ENCODE measurements around the gene HEXIM1.
"Not testable (repeated sequence)": the region's sequence is repeated elsewhere in the genome, so short reads cannot be mapped to it uniquely, and the experiment has no call there.

Gene HEXIM1

DNA sequence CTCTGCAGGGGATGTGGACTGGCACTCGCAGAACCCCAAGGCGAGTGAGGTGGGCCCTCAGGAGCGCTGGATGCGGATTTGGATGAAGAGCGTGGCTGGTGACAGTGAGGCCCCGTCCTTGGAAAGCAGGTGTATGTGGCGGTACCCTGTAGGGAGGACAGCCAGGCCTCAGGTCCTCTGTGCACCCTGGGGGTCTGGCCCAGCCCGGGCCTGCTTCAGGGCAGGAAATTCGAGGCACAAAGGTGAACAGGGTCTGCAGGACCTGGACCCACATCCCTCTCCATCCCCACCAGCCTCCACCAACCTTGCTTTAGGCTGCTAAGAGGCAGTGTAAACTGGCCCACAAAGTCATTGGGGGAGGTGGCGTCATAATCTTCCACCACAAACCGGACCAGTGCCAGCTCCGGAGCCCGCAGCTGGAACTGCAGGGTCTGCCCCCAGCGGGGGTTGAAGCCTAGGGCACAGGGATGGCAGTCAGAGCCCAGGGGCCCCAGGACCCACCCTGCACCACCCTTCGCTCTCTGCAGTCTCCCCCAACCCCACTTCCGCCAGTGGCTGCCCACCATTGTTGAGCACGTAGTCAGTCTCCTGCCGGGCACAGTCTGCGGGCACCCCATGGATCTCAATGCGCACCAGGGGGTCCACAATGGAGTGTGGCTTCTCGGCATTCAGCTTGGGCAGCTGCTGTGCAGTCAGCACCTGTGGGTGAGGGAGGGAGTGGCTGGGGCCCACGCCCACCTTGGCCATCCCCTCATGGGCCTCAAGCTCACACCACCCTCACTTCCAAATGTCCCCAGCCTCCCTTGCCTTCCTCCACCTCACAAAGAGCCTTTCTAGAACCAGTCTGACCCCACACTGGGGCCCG, 35.5 kb upstream of the HEXIM1 start:
- FAIRE-seq: no peak
- no peak for DNase-seq (ENCODE audit: insufficient read length, low spot score)

GRCh38 chr17:45113424-45113754, 34.9 kb upstream of the HEXIM1 start:
- no peak for FAIRE-seq
- DNase-seq (ENCODE audit: insufficient read length, low spot score): no peak

DNA sequence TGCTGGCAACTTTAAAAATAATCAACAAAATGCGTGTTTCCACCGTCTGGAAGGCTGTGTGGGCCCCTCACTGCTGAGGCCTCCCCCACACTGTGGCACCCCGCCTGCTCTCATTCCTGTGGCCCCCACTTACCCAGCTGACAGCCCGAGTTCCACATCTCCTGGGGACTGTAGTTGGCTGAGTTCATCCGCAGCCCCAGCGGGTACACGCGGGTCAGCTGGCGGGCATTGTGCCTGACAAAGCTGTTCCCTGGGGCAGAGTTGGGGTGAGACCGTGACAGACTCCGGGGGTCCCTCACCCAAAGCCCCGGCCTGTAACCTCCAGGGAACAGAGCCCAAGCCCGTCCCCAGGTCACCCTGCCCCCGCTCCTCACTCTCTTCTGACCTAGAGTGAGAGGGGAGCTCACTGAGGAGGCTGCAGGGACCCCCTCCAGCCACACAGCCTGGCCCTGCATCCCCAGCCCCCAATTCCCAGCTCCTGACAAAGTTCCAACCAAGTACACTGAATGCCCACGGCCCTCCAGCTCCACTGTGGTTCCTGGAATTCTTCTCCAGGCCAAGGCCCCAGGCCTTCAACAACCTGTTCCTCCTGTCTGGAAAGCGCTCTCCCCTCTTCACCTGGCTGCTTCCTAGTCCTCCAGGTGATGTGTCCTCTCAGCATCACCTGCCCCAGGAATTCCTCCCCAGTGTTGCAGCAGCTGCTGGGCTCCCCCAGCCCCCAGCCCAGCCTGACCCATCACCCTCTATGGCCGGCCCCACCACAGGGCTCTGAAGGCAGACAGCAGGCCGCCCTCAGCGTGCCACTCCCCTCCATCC, 34.0 kb upstream of the HEXIM1 start:
- FAIRE-seq: no peak
- no peak for DNase-seq (ENCODE audit: insufficient read length, low spot score)

- FAIRE-seq: no peak
- DNase-seq (ENCODE audit: insufficient read length, low spot score): no peak
These were observed 33.2 kb upstream of the HEXIM1 start for GRCh38 chr17:45115015-45115625.

DNA sequence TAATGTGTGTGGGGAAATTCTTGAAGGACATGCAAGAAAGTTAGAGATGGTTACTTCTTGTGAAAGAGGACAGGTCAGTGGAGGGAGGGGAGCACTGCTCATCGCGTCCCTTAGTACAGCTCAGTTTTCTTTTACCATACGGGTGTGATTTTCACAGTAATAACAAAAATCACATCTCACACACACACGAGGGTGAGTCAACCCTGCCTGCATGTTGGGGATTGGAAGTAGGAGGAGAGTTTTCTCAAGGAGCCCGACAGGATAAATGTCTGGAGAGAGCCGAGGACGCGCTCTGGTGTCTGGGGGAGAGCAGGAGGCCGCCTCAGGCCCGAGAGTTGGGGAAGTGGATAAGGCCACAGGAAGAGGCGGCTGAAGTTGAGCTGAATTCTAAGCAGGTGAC, 32.4 kb upstream of the HEXIM1 start:
- DNase-seq (ENCODE audit: insufficient read length, low spot score): no peak
- FAIRE-seq: no peak

DNA sequence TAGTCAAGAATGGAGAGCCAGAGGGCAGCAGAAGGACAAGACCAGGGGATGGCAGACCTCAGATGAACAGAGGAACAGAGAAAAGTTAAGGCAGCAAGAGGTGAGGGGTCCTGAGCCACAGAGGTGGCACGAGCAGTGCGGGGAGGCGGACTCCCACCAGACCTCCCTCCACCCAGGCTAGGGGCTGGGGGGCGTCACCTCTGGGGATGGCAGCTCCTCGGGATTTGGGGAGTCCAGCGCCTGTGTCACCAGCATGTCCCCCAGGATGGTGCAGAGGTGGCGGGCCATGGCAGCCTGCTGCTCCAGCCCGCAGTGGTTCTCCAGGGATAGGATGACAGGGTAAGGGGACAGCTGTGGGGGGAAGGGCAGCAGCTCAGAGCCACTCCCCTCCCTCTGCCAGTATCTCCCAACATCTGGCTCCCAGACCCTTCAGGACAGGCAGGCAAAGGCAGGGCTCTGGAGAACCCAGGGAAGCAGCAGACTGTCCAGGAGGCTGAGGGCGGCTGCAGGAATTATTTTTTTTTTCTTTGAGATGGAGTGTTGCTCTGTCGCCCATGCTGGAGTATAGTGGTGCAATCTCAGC, 31.8 kb upstream of the HEXIM1 start:
- DNase-seq (ENCODE audit: insufficient read length, low spot score) (no peak), FAIRE-seq (no peak)

DNA sequence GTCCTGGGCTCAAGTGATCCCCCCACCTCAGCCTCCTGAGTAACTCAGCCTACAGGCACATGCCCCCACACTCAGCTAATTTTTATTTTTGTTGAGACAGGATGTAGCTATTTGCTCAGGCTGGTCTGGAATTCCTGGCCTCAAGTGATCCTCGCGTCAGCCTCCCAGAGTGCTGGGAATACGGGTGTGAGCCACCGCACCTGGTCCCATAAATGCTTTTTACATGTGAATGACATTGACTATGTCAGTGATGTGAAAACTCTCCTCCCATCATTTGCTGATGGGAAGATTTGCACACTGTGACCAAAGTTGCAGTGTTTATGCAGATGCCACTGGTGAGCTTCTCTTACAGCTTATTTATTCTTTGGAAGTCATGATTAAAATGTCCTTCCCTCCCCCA, 30.9 kb upstream of the HEXIM1 start:
- DNase-seq (ENCODE audit: insufficient read length, low spot score): no peak

DNA sequence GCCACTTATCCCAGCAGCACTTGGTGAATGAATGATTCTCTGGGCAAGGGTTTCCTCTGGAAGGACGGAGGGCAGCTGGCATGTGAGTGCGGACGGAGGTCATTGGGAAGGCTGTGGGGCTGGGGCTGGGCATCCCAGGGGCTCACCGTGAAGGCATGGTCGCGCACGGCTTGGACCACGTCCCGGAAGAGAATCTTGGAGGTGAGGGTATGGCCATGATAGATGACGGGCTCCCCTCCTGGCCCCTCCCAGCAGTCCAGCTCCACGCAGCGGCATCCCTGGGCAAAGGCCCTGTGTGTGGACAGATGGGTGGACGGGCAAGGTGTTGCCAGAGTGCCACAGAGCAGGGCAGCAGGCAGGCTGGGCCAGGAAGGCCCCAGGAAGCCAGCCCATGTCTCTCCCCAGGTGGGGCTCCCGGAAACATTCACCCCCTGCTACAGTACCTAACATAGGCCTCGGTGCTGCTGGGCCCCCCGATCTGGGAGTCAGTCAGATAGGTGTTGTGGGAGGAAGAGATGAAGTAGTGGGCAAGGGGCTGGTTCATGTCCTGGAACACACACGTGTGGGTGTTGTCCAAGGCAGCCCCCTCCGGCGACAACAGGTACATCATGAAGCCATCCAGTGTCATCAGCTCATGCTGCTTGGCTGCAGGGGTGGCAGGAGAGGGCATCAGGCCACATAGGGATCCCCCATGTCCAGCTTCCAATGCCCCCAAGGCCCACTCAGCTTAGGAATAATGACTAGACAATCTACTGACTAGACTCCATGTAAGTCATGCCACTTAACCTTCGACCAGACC, 30.2 kb upstream of the HEXIM1 start:
- FAIRE-seq: no peak
- no peak for DNase-seq (ENCODE audit: insufficient read length, low spot score)

More for the DNA sequence above, 30.9 kb upstream of the HEXIM1 start:
- no peak for FAIRE-seq

DNA sequence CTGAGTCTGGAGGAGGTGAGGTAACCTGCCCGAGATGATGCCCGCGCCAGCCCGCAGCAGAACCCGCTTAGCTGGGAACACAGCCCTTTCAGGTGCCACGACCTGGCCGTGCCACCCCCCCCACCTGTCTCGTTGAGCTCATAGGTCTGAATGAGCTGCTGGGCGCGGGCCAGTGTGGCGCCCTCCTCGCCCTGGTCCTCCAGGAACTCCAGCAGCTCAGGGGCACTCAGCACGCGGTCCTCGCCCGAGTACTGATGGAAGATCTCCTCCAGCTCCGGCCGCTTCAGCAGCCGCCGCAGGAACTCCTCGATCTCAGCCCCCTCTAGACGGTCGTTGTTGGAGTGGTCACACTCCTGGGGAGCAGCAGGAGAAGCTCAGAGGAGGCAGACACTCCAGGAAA, 29.6 kb upstream of the HEXIM1 start:
- no peak for DNase-seq (ENCODE audit: insufficient read length, low spot score)
- no peak for FAIRE-seq

GRCh38 chr17:45119964-45120363, 28.3 kb upstream of the HEXIM1 start:
- DNase-seq (ENCODE audit: insufficient read length, low spot score): no peak
- FAIRE-seq: no peak

DNA sequence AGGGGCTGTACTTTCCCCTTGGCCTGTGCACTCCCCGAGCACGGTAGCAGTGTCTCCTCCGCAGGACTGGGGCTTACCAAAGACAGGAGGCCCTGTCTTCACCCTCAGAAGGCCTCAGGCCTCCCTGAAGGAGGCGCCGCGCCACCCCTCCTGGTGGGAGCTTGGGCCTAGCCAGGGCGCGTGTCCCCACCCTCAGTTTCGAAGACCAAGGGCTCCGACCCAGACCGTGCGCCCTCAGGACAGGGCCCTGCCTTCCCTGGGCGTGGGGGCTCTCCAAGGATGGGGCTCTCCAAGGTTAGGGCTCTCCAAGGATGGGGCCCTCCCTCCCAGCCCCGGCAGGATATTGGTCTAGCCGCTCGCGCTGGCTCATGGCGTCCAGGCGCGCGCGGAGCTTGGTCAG, 27.7 kb upstream of the HEXIM1 start:
- FAIRE-seq: no peak
- DNase-seq (ENCODE audit: insufficient read length, low spot score): no peak

DNA sequence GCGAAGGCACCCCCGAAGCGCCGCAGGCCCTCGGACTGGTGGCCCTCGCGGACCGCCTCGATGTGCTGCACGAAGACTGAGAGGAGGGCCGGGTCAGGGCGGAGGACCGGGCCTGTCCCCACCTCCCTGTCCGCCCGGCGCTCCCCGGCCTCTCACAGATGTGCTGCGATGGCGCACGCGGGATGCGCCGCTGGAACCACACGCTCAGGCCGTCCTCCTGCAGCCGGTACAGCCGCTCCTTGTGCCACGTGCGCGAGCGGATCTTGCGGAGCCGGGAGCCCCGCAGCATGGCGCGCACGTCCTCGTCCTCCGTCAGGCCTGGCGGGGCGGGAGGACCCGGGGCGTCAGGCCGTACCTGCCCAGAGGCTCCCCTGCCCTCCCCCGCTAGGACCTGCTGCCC, 27.2 kb upstream of the HEXIM1 start:
- no peak for FAIRE-seq
- no peak for DNase-seq (ENCODE audit: insufficient read length, low spot score)

- no peak for FAIRE-seq
- no peak for DNase-seq (ENCODE audit: insufficient read length, low spot score)
These were observed 25.1 kb upstream of the HEXIM1 start for GRCh38 chr17:45123076-45123770.

GRCh38 chr17:45123930-45124796, 24.1 kb upstream of the HEXIM1 start:
- no peak for FAIRE-seq
- DNase-seq (ENCODE audit: insufficient read length, low spot score): no peak

DNA sequence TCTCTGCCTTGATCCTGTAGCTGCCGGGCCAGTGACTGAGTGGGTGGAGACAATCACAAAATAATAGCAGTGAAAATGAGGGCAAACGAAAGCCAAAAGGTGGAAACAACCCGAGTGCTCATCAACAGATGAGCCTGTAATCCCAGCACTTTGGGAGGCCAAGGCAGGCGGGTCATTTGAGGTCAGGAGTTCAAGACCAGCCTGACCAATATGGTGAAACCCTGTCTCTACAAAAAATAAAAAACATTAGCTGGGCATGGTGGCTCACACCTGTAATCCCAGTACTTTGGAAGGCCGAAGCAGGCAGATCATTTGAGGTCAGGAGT, 23.5 kb upstream of the HEXIM1 start:
- DNase-seq (ENCODE audit: insufficient read length, low spot score); FAIRE-seq: not testable (repeated sequence)

GRCh38 chr17:45125509-45125908, 22.8 kb upstream of the HEXIM1 start:
- DNase-seq (ENCODE audit: insufficient read length, low spot score) (no peak), FAIRE-seq (no peak)

DNA sequence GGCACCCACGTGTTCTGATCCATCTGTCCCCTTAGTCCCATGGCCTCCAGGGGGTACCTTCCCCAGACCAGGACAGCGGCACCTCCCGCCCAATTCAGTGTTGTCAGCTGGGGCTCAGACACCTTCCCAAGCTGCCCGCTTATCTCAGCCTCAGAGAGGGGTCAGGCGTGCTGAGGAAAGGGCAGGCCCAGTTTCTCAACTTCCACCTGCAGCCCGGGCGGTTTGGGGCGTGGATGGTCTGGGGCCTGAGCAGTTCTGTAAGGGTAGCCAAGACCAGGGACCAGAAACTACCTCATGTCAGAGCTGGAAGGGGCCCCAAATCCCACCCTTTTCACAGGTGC, 21.1 kb upstream of the HEXIM1 start:
- no peak for FAIRE-seq
- no peak for DNase-seq (ENCODE audit: insufficient read length, low spot score)

DNA sequence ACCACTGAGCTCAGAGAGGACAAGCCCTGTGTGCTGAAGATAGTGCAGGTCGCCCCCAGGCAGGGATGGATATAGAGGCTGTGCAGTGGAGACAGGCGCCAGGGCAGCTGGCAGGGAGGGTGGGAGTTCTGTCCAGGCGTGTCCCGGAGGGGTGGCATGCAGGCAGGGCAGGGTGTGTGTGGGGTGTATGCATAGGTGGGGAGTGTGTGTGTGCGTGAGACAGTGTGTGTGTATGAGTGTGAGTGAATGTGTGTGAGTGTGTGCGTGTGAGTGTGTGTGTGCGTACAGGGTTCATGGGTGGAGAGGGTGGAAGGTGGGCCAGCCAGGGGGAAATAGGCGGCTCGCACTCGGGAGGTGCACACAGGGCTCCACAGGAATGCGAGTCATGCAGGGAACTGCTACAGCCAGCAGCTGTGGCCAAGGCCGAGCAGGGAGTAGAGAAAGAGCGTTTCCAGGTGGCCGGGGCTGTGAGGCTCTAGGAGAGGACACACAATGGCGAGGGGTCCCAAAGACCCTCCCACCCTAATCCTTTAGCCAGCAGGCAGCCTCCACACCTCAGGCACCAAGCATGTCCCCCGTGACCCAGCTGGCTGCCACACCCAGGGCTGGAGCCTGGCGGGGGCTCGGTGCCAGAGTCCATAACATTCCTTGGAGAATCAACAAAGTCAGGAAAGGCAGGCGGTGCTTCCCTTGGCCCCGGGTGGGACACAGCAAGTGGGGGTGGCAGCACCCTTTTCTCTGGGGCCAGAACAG, 20.6 kb upstream of the HEXIM1 start:
- FAIRE-seq (no peak), DNase-seq (ENCODE audit: insufficient read length, low spot score) (no peak)

- DNase-seq (ENCODE audit: insufficient read length, low spot score) (no peak), FAIRE-seq (no peak)
These were observed 19.9 kb upstream of the HEXIM1 start for GRCh38 chr17:45128331-45128730.
